Measurements from ENCODE around the gene GHR. TPM values are rescaled to one million over a fixed set of nuclear protein-coding genes. Genes with fewer than 3 reads are reported as not detected.

The GHR gene
- total and polyA plus RNA-seq, 2 of the 8 experiments (the other 6 are each of a cell fraction or from before 2014, with no cell fraction given) = 0.15 to 0.19 TPM

DNA sequence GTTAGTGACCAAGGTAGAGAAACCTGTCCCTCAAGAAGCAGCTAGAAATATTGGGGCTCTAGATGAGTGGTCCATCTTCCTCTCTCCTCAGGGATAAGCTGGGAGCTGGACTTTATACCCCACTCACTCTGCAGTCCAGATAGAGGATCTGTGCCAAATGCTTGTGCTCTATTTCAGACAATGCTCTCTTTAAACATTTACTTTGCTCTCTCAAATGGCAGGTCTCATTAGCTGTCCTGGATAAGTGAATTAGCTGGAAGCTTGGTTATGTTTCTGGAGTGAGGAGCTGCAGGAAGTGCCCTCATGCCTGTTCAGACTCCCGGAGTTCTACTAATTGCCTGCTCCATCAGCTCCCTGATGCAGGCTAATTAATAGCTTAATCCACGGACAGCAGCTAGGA is 182.3 kb downstream of the GHR start:
- no peak overlapping the region for H3K9ac ChIP-seq (replicated peaks in 1 of 4; ENCODE audit: extremely low read depth in 1 of 4, low read depth in 3 of 4, low read length in 3 of 4)
- no peaks in the 10 kb centered on the region for H3K79me2 ChIP-seq (ENCODE audit: control insufficient read depth in 1 of 2, insufficient read depth in 2 of 2, low read length in 2 of 2)
- no peak overlapping the region for H3K14ac ChIP-seq (ENCODE audit: insufficient read length)
- no peaks in the 10 kb centered on the region for H3K36me3 ChIP-seq (ENCODE audit: control insufficient read depth in 2 of 4, insufficient read depth in 4 of 4, low read length in 3 of 4)
- no peak overlapping the region for H3K27ac ChIP-seq (ENCODE audit: low read depth, low read length)
- no peaks in the 10 kb centered on the region for H3K23me2 ChIP-seq (ENCODE audit: low read depth, low read length)
- DNase-seq (ENCODE audit: low read depth in 1 of 2, low spot score in 2 of 2) = no peak
- ChIA-PET CTCF (ENCODE audit: partially characterized antibody) (interaction anchor here (0.7 to 2.7 kb wide), 3 partner anchors 9 to 141 kb away, joined by 3 to 13 read pairs (median 3); no protein-coding TSS in a partner anchor), POLR2A (ENCODE audit: partially characterized antibody) (no interaction called here)
- H4K5ac ChIP-seq (ENCODE audit: insufficient read length, low read depth, low read length) = no peak overlapping the region
- H2BK20ac ChIP-seq (ENCODE audit: low read length) = no peak overlapping the region
- WGBS, 2 experiments (ENCODE audit: extremely low coverage in 1 of 2, insufficient coverage in 1 of 2, insufficient read length in 1 of 2, insufficient replicate concordance in 2 of 2, low coverage in 1 of 2, low lambda C conversion rate in 2 of 2, missing lambda C conversion rate in 1 of 2) = 91% methylated on average over 2 of the region's 2 CpGs; no CpG with 5 or more reads in 1 of the 2 experiments
- no peak overlapping the region for H3K4me2 ChIP-seq (ENCODE audit: insufficient read depth in 1 of 2, low read depth in 2 of 2, low read length in 2 of 2)
- H3K4me1 ChIP-seq (replicated peaks in 1 of 4; ENCODE audit: control insufficient read depth in 3 of 4, insufficient read depth in 4 of 4, low read length in 3 of 4) = no peaks in the 10 kb centered on the region
- no peak overlapping the region for H2BK12ac ChIP-seq (ENCODE audit: low read depth, low read length)
- H2AFZ ChIP-seq (ENCODE audit: low read length) = no peak overlapping the region
- no peak overlapping the region for H3K4ac ChIP-seq (replicated peaks; ENCODE audit: insufficient read length, low read depth, low read length)
- no peaks in the 10 kb centered on the region for H4K20me1 ChIP-seq (replicated peaks in 1 of 2; ENCODE audit: control insufficient read depth in 1 of 2, insufficient read depth in 2 of 2, low read length in 2 of 2)
- no peak overlapping the region for H2AK5ac ChIP-seq (ENCODE audit: low read depth, low read length)
- no peaks in the 10 kb centered on the region for H3K27me3 ChIP-seq (replicated peaks in 1 of 4; ENCODE audit: control insufficient read depth in 3 of 4, extremely low read depth in 1 of 4, insufficient read depth in 3 of 4, low read length in 3 of 4)
- H3K23ac ChIP-seq (ENCODE audit: insufficient read length) = no peak overlapping the region
- no peak overlapping the region for H2BK15ac ChIP-seq (ENCODE audit: low read length)
- no peak overlapping the region for H3K56ac ChIP-seq (replicated peaks; ENCODE audit: insufficient read length, low read depth, low read length)
- H3K79me1 ChIP-seq (ENCODE audit: low read depth, low read length) = no peaks in the 10 kb centered on the region
- no peak overlapping the region for H3K18ac ChIP-seq (ENCODE audit: extremely low read depth, low read length)
- no peak overlapping the region for H4K91ac ChIP-seq (replicated peaks; ENCODE audit: insufficient read length, low read length)
- no peak for FAIRE-seq
- H3K4me3 ChIP-seq (ENCODE audit: extremely low read depth in 1 of 4, insufficient read depth in 2 of 4, low read depth in 3 of 4, low read length in 4 of 4) = no peak overlapping the region
- no peaks in the 10 kb centered on the region for H3K9me3 ChIP-seq (ENCODE audit: insufficient read depth in 2 of 2, low read depth in 1 of 2, low read length in 1 of 2)
- no peak overlapping the region for H2BK120ac ChIP-seq (replicated peaks; ENCODE audit: low read depth, low read length)
- H4K8ac ChIP-seq (ENCODE audit: extremely low read depth, insufficient read depth, low read length) = no peak overlapping the region
- no peak overlapping the region for H2BK5ac ChIP-seq (ENCODE audit: low read depth, low read length)
- TF ChIP-seq TBP (IDR thresholded peaks at IDR 0.05; ENCODE audit: low read depth, low read length) (no peak), RNF2 (IDR thresholded peaks at IDR 0.05; ENCODE audit: borderline replicate concordance, low read depth, low read length, missing control alignments, poor library complexity, severe bottlenecking) (no peak), CHD1 (IDR thresholded peaks at IDR 0.05; ENCODE audit: low read depth, low read length) (no peak), FOSL1 (IDR thresholded peaks at IDR 0.05; ENCODE audit: insufficient read depth, low read depth, low read length) (no peak), HDAC6 (IDR thresholded peaks at IDR 0.05; ENCODE audit: low read depth, low read length) (no peak), ATF3 (IDR thresholded peaks at IDR 0.05; ENCODE audit: insufficient read depth, low read depth, low read length) (no peak)

All from H1 (cell line).